CD14-positive monocyte (primary cell): ENCODE data around the gene BTBD1. TPM values are rescaled to one million over a fixed set of nuclear protein-coding genes. Genes with fewer than 3 reads are reported as not detected.

Source experiments
- DNase-seq, 3 donors: peaks; one replicate each; pipeline ENCODE4 v3.0.0-alpha.2; 2011 to 2022
- H2AFZ ChIP-seq: 2 replicates; pipeline ENCODE4 v1.6.0; 2012; ENCODE audit warnings: mild to moderate bottlenecking, low read depth, low read length, inconsistent platforms; ENCODE audit not compliant: insufficient read depth, poor library complexity, severe bottlenecking
- H3K27ac ChIP-seq, 2 donors: 1 replicate in 1 of 2; 2 replicates in 1 of 2; pipeline ENCODE4 v1.5.1; 2012 to 2013; ENCODE audit warnings: low read length in 2 of 2, control low read depth in 1 of 2, inconsistent platforms in 1 of 2, low read depth in 1 of 2, mild to moderate bottlenecking in 1 of 2
- H3K27me3 ChIP-seq, 2 donors: one replicate each; pipeline versions ENCODE4 v1.6.0 to v1.6.1; 2011 to 2013; ENCODE audit warnings: low read length in 2 of 2; ENCODE audit not compliant: control insufficient read depth in 2 of 2, insufficient read depth in 2 of 2
- H3K36me3 ChIP-seq, 2 donors: replicated peaks in 1 of 2; 1 replicate in 1 of 2; 2 replicates in 1 of 2; pipeline versions ENCODE4 v1.5.1 to v1.6.1; 2012 to 2013; ENCODE audit warnings: low read length in 2 of 2, control low read depth in 1 of 2, inconsistent platforms in 1 of 2, mild to moderate bottlenecking in 1 of 2; ENCODE audit not compliant: insufficient read depth in 2 of 2, control insufficient read depth in 1 of 2
- H3K4me1 ChIP-seq, 2 donors: 1 replicate in 1 of 2; 2 replicates in 1 of 2; pipeline versions ENCODE4 v1.5.1 to v1.6.1; 2012 to 2013; ENCODE audit warnings: low read length in 2 of 2, control low read depth in 1 of 2, inconsistent platforms in 1 of 2, mild to moderate bottlenecking in 1 of 2, moderate library complexity in 1 of 2; ENCODE audit not compliant: insufficient read depth in 2 of 2, control insufficient read depth in 1 of 2
- H3K4me2 ChIP-seq: replicated peaks from 2 replicates; pipeline ENCODE3; 2012; ENCODE audit warnings: low read length, moderate library complexity, mild to moderate bottlenecking; ENCODE audit not compliant: poor library complexity, severe bottlenecking; ENCODE audit errors: extremely low read depth
- H3K4me3 ChIP-seq, 3 experiments: fragments of 200-600 bp in 1 of 3; sonication (generic) in 1 of 3; replicated peaks in 1 of 3; 1 replicate in 2 of 3; 2 replicates in 1 of 3; pipeline ENCODE4 v1.5.1; 2011 to 2013; ENCODE audit warnings: low read length in 3 of 3, mild to moderate bottlenecking in 3 of 3, control low read depth in 2 of 3, low read depth in 2 of 3, inconsistent platforms in 1 of 3, moderate library complexity in 1 of 3
- H3K79me2 ChIP-seq: 2 replicates; pipeline ENCODE4 v1.6.0; 2012; ENCODE audit warnings: mild to moderate bottlenecking, control low read depth, inconsistent platforms, low read length, moderate library complexity; ENCODE audit not compliant: insufficient read depth
- H3K9ac ChIP-seq: 2 replicates; pipeline ENCODE4 v1.6.0; 2017; ENCODE audit warnings: low read length, mild to moderate bottlenecking; ENCODE audit not compliant: insufficient read depth, poor library complexity, severe bottlenecking
- H3K9me3 ChIP-seq, 2 donors: replicated peaks in 1 of 2; 1 replicate in 1 of 2; 2 replicates in 1 of 2; pipeline versions ENCODE4 v1.5.1 to v1.6.1; 2012 to 2013; ENCODE audit warnings: low read length in 2 of 2, control low read depth in 1 of 2; ENCODE audit not compliant: control insufficient read depth in 1 of 2, insufficient read depth in 1 of 2
- H4K20me1 ChIP-seq: 2 replicates; pipeline ENCODE4 v1.6.0; 2012; ENCODE audit warnings: mild to moderate bottlenecking, low read length, control low read depth, moderate library complexity; ENCODE audit not compliant: insufficient read depth
- H3K27ac Mint-ChIP-seq, 7 donors: one replicate each; pipeline ENCODE4 v1.8.0; 2020; ENCODE audit warnings: mild to moderate bottlenecking in 7 of 7, mixed read lengths in 7 of 7, moderate library complexity in 6 of 7, inconsistent platforms in 2 of 7
- H3K27me3 Mint-ChIP-seq, 3 donors: one replicate each; pipeline ENCODE4 v1.8.0; 2021 to 2022; ENCODE audit warnings: low read depth in 3 of 3, mild to moderate bottlenecking in 3 of 3, mixed read lengths in 3 of 3, moderate library complexity in 3 of 3, inconsistent platforms in 1 of 3
- H3K36me3 Mint-ChIP-seq, 2 donors: one replicate each; pipeline ENCODE4 v1.8.0; 2020; ENCODE audit warnings: mixed read lengths in 2 of 2, inconsistent platforms in 1 of 2, mild to moderate bottlenecking in 1 of 2
- H3K4me1 Mint-ChIP-seq: one replicate; pipeline ENCODE4 v1.8.0; 2020; ENCODE audit warnings: mild to moderate bottlenecking, mixed read lengths
- H3K4me3 Mint-ChIP-seq, 2 donors: one replicate each; pipeline ENCODE4 v1.8.0; 2020; ENCODE audit warnings: mild to moderate bottlenecking in 2 of 2, mixed read lengths in 2 of 2, moderate library complexity in 1 of 2
- H3K9me3 Mint-ChIP-seq, 7 donors: one replicate each; pipeline ENCODE4 v1.8.0; 2020 to 2022; ENCODE audit warnings: mixed read lengths in 7 of 7, mild to moderate bottlenecking in 6 of 7, moderate library complexity in 6 of 7, inconsistent platforms in 2 of 7
- WGBS: methylation state at CpG from one replicate; pipeline ENCODE4 v1.1.5; 2013; ENCODE audit warnings: missing lambda C conversion rate; ENCODE audit not compliant: insufficient coverage; 5-methylcytosine and 5-hydroxymethylcytosine counted together
- intact Hi-C, 2 donors: fragments of 100-400 bp; cut with micrococcal nuclease; formaldehyde crosslinking; loops; one replicate each; pipeline versions ENCODE4 v1.15.0 to v1.15.1; 2023
- polyA plus RNA-seq, 3 donors: library from polyadenylated mRNA; depleted of rRNA in 1 of 3; unstranded in 2 of 3; stranded (reverse) in 1 of 3; fragments of 300-500 nt in 2 of 3; fragments of >200 nt in 1 of 3; fragmentation: Illumina TruSeq in 2 of 3; gene quantifications; 1 replicate in 2 of 3; 2 replicates in 1 of 3; pipeline ENCODE4 v1.2.3, GENCODE V29; 2012 to 2021
- TF ChIP-seq, protein P1 (sequence below): fragments of 200-600 bp; IDR thresholded peaks from one replicate; pipeline ENCODE4 v1.8.0; 2022; ENCODE audit warnings: antibody characterized with exemption, mild to moderate bottlenecking

Gene BTBD1
- polyA plus RNA-seq, 3 donors: 18.0 to 48.8 (median 37.2) TPM

DNA sequence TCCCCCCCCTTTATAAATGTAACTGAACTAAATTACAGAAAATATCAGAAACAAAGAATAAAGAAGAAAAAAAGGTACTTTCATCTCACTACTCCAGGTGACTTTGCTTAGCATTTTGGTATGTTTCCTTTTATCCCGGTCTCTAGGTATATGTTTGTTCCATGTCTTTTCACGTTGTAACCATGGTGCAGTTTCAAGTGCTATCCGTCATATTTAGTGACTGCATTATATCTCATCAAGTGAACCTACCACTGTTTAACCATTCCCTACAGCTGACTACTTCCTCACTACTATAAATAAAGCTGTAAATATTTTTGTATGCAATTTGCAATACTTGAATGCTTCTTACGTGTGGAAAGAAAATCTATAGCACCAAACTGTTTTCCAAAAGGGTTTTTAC is 2.2 kb downstream of the BTBD1 start:
- no peak for DNase-seq
- Histone ChIP-seq H4K20me1 (peaks cover 66% of the 10 kb centered on the region), H3K36me3 (peaks cover 0 to 17% of the 10 kb centered on the region in 2 donors), H3K4me1 (peaks cover 38 to 48% of the 10 kb centered on the region in 2 donors), H3K4me2 (peak overlapping the region; percentile 92), H3K79me2 (peaks cover 68% of the 10 kb centered on the region), H2AFZ (no peak overlapping the region), H3K4me3 (peak overlapping the region in 1 of 3 experiments; percentile 92), H3K27ac (peak overlapping the region in 1 of 2 donors; percentile 47), H3K9me3 (peaks cover 0 to 11% of the 10 kb centered on the region in 2 donors), H3K27me3 (no peaks in the 10 kb centered on the region), H3K9ac (no peak overlapping the region)
- Mint-ChIP-seq H3K9me3 (peaks cover 6 to 11% (median 9%) of the 10 kb centered on the region in 7 donors), H3K4me3 (peak overlapping the region; percentile 13 to 90), H3K4me1 (peaks cover 3% of the 10 kb centered on the region), H3K27me3 (no peaks in the 10 kb centered on the region), H3K36me3 (no peaks in the 10 kb centered on the region), H3K27ac (peak overlapping the region in 1 of 7 donors; percentile 87)
- TF ChIP-seq, protein P1, sequence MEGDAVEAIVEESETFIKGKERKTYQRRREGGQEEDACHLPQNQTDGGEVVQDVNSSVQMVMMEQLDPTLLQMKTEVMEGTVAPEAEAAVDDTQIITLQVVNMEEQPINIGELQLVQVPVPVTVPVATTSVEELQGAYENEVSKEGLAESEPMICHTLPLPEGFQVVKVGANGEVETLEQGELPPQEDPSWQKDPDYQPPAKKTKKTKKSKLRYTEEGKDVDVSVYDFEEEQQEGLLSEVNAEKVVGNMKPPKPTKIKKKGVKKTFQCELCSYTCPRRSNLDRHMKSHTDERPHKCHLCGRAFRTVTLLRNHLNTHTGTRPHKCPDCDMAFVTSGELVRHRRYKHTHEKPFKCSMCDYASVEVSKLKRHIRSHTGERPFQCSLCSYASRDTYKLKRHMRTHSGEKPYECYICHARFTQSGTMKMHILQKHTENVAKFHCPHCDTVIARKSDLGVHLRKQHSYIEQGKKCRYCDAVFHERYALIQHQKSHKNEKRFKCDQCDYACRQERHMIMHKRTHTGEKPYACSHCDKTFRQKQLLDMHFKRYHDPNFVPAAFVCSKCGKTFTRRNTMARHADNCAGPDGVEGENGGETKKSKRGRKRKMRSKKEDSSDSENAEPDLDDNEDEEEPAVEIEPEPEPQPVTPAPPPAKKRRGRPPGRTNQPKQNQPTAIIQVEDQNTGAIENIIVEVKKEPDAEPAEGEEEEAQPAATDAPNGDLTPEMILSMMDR: no peak
- WGBS: no CpG with 5 or more reads among the region's 4 CpGs
- intact Hi-C loops: loop anchor here in 1 of 2 donors (5.0 to 10.0 kb wide), 2 partner anchors 42 to 50 kb away; partner anchors contain the start of genes C15orf40 and TM6SF1

DNA sequence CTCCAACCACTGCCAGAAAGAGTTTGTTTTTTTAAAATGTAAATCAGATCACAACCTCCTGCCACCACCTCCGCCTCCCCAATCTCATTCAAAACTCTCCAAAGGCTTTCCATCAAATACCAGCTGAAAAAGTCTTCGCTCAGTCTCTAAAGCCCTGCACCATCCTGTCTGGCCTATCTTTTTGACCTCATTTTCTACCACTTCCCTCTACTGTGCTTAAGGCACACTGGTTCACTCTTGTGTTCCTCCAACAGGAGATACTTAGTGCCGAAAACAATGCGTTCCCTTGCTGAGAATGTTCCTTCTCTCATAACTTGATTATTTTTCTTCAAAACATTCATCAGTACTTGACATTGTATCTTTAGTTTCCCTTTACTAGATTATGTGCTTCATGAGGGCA is 3.5 kb downstream of the BTBD1 start:
- H3K27me3 Mint-ChIP-seq: no peaks in the 10 kb centered on the region
- peaks cover 79% of the 10 kb centered on the region for H4K20me1 ChIP-seq
- H3K4me1 Mint-ChIP-seq: peaks cover 3% of the 10 kb centered on the region
- TF ChIP-seq, protein P1: no peak
- WGBS: 20% methylated on average over 1 of the region's 4 CpGs
- peaks cover 0 to 25% of the 10 kb centered on the region in 2 donors for H3K36me3 ChIP-seq
- peaks cover 0 to 2% of the 10 kb centered on the region in 2 donors for H3K9me3 ChIP-seq
- H3K9me3 Mint-ChIP-seq: no peaks in the 10 kb centered on the region
- H3K4me1 ChIP-seq: peaks cover 38 to 48% of the 10 kb centered on the region in 2 donors
- H2AFZ ChIP-seq: no peak overlapping the region
- intact Hi-C loops: loop anchor here in 1 of 2 donors (10.0 kb wide), 1 partner anchor 49 kb away; the partner anchor contains the start of gene C15orf40
- H3K4me3 Mint-ChIP-seq: no peak overlapping the region
- H3K36me3 Mint-ChIP-seq: no peaks in the 10 kb centered on the region
- no peak overlapping the region for H3K27ac Mint-ChIP-seq
- H3K27me3 ChIP-seq: no peaks in the 10 kb centered on the region
- DNase-seq: peak in 1 of 3 donors; percentile 24
- H3K79me2 ChIP-seq: peaks cover 81% of the 10 kb centered on the region
- H3K4me2 ChIP-seq: peak overlapping the region; percentile 92
- peak overlapping the region in 1 of 3 experiments; percentile 92 for H3K4me3 ChIP-seq
- H3K9ac ChIP-seq: no peak overlapping the region
- H3K27ac ChIP-seq: peak overlapping the region in 1 of 2 donors; percentile 75
